Fibroblast of lung (primary cell): ENCODE measurements around the gene STRIP2.

Experiments
- CTCF ChIP-seq, 2 donors: IDR thresholded peaks in 1 of 2; conservative IDR thresholded peaks in 1 of 2; 1 replicate in 1 of 2; 2 replicates in 1 of 2; pipeline ENCODE4 v1.5.1; 2011 to 2012; ENCODE audit warnings: low read length in 2 of 2, control low read depth in 1 of 2, inconsistent platforms in 1 of 2, low read depth in 1 of 2, mild to moderate bottlenecking in 1 of 2
- EZH2 ChIP-seq: IDR thresholded peaks from 2 replicates; pipeline ENCODE4 v1.5.1; 2012; ENCODE audit warnings: low read length, control low read depth, mild to moderate bottlenecking; ENCODE audit errors: missing control alignments

GRCh38 chr7:129391546-129392171 is 42.6 kb upstream of the STRIP2 start:
- TF ChIP-seq CTCF (conservative IDR thresholded peaks at IDR 0.05 in 1 of 2, IDR thresholded peaks at IDR 0.05 in 1 of 2; ENCODE audit: low read depth in 1 of 2, low read length in 2 of 2) (no peak), EZH2 (no peak)
